Measurements from ENCODE around the gene KIAA1217. TPM values are rescaled to one million over a fixed set of nuclear protein-coding genes. Genes with fewer than 3 reads are reported as not detected.

The KIAA1217 gene
- total RNA-seq, 1 experiment from 2014 or later: 7.8 TPM

GRCh38 chr10:24240041-24240751, 31.3 kb downstream of the KIAA1217 start:
- H4K20me1 ChIP-seq (ENCODE audit: insufficient read depth): no peaks in the 10 kb centered on the region
- RAD21 ChIA-PET (ENCODE audit: low non-redundant PET in 1 of 2, low total read pairs in 2 of 2, uncharacterized antibody in 2 of 2, unreplicated experiment in 2 of 2): no interaction called here
- H3K27me3 ChIP-seq (ENCODE audit: insufficient read depth, low read length): peaks cover 64% of the 10 kb centered on the region
- POLR2A ChIA-PET: no interaction called here
- H2AFZ ChIP-seq (ENCODE audit: low read depth, low read length, poor library complexity, severe bottlenecking): no peak overlapping the region
- H3K36me3 ChIP-seq (ENCODE audit: control insufficient read depth in 1 of 2, insufficient read depth in 2 of 2, low read length in 2 of 2): no peaks in the 10 kb centered on the region
- DNase-seq (ENCODE audit: low read depth, low spot score) (no peak), ATAC-seq (no peak)
- H3K9ac ChIP-seq (ENCODE audit: low read length): no peak overlapping the region
- no TSS peak for BruUV-seq (replicated peaks)
- H3K9me3 ChIP-seq (ENCODE audit: control insufficient read depth in 1 of 2, insufficient read depth in 1 of 2, low read depth in 1 of 2, low read length in 2 of 2): no peaks in the 10 kb centered on the region
- no peak overlapping the region for H3K4me3 ChIP-seq (replicated peaks in 1 of 2; ENCODE audit: low read depth in 1 of 2, low read length in 2 of 2)
- CTCF ChIA-PET: no interaction called here
- intact Hi-C loops (cut with micrococcal nuclease): no loop called here
- H3K27ac ChIP-seq (ENCODE audit: low read depth, low read length): no peak overlapping the region
- H3K4me1 ChIP-seq (ENCODE audit: control insufficient read depth in 1 of 2, insufficient read depth in 2 of 2, low read length in 2 of 2): peaks cover 0 to 5% of the 10 kb centered on the region in 2 experiments; a peak in 1 of 4 replicates
- H3K79me2 ChIP-seq (ENCODE audit: insufficient read depth, low read length): no peaks in the 10 kb centered on the region
- no peak overlapping the region for H3K4me2 ChIP-seq (ENCODE audit: low read length)
- no peaks in the 10 kb centered on the region for H3K9me2 ChIP-seq (ENCODE audit: insufficient read depth)
- TF ChIP-seq SRF (IDR thresholded peaks at IDR 0.05; ENCODE audit: low read depth): no peak
- TF ChIP-seq SP1 (IDR thresholded peaks at IDR 0.05; ENCODE audit: low read depth): no peak
- no peak for TF ChIP-seq EGR1 (IDR thresholded peaks at IDR 0.05; ENCODE audit: low read depth)
- no peak for TF ChIP-seq MAX (IDR thresholded peaks at IDR 0.05)
- TF ChIP-seq EZH2phosphoT487 (IDR thresholded peaks at IDR 0.05; ENCODE audit: borderline replicate concordance): no peak
- TF ChIP-seq FOSL1 (IDR thresholded peaks at IDR 0.05; ENCODE audit: low read depth): no peak
- TF ChIP-seq EZH2 (IDR thresholded peaks at IDR 0.05): no peak
- no peak for TF ChIP-seq JUND (IDR thresholded peaks at IDR 0.05)
- TF ChIP-seq ELF1 (IDR thresholded peaks at IDR 0.05; ENCODE audit: borderline replicate concordance, low read depth): no peak
- TF ChIP-seq, protein P1, sequence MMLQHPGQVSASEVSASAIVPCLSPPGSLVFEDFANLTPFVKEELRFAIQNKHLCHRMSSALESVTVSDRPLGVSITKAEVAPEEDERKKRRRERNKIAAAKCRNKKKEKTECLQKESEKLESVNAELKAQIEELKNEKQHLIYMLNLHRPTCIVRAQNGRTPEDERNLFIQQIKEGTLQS (IDR thresholded peaks at IDR 0.05): no peak
- no peak for TF ChIP-seq SIN3A (IDR thresholded peaks at IDR 0.05; ENCODE audit: low read depth)
- TF ChIP-seq CEBPB (IDR thresholded peaks at IDR 0.05; ENCODE audit: low read depth): no peak
